Measurements from ENCODE around the gene PIGC.

The PIGC gene

GRCh38 chr1:172480431-172480830 lies 36.6 kb upstream of the PIGC start:
- Histone ChIP-seq H3K4me1 (ENCODE audit: control insufficient read depth in 1 of 2, insufficient read depth in 2 of 2, low read length in 2 of 2) (no peaks in the 10 kb centered on the region), H3K27ac (ENCODE audit: low read depth, low read length) (no peak overlapping the region), H3K4me3 (ENCODE audit: low read depth in 1 of 2, low read length in 2 of 2) (no peak overlapping the region), H3K27me3 (ENCODE audit: control insufficient read depth in 1 of 2, insufficient read depth in 2 of 2, low read length in 2 of 2) (no peaks in the 10 kb centered on the region), H3K9ac (ENCODE audit: low read depth in 1 of 2, low read length in 2 of 2) (no peak overlapping the region), H3K36me3 (ENCODE audit: control insufficient read depth in 1 of 2, insufficient read depth in 2 of 2, low read length in 2 of 2) (no peaks in the 10 kb centered on the region), H3K9me3 (ENCODE audit: control insufficient read depth in 1 of 2, low read length in 2 of 2) (no peaks in the 10 kb centered on the region)

DNA sequence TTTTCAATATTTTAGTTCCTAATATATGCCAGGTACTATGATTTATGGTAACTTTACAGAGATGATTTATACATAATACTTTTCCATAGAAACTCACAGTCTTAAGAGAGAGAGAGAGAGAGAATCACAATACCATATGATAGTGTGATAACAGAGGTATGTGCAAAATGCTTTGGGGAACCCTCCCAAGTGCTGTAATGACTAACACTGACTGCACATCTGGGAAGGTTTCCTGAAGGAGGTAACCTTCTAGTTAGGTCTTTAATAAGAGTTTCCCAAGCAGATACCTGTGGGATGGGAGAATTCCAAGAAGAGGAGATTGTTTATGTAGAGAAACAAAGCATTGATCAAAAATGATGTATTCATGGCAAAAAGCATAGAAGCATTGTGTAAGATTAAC lies 34.6 kb upstream of the PIGC start:
- H3K4me3 ChIP-seq (ENCODE audit: low read depth in 1 of 2, low read length in 2 of 2), result no peak overlapping the region
- H3K27ac ChIP-seq (ENCODE audit: low read depth, low read length), result no peak overlapping the region
- no peaks in the 10 kb centered on the region for H3K27me3 ChIP-seq (ENCODE audit: control insufficient read depth in 1 of 2, insufficient read depth in 2 of 2, low read length in 2 of 2)
- no peaks in the 10 kb centered on the region for H3K4me1 ChIP-seq (ENCODE audit: control insufficient read depth in 1 of 2, insufficient read depth in 2 of 2, low read length in 2 of 2)
- H3K9ac ChIP-seq (ENCODE audit: low read depth in 1 of 2, low read length in 2 of 2), result no peak overlapping the region
- H3K36me3 ChIP-seq (ENCODE audit: control insufficient read depth in 1 of 2, insufficient read depth in 2 of 2, low read length in 2 of 2), result no peaks in the 10 kb centered on the region
- no peaks in the 10 kb centered on the region for H3K9me3 ChIP-seq (ENCODE audit: control insufficient read depth in 1 of 2, low read length in 2 of 2)

DNA sequence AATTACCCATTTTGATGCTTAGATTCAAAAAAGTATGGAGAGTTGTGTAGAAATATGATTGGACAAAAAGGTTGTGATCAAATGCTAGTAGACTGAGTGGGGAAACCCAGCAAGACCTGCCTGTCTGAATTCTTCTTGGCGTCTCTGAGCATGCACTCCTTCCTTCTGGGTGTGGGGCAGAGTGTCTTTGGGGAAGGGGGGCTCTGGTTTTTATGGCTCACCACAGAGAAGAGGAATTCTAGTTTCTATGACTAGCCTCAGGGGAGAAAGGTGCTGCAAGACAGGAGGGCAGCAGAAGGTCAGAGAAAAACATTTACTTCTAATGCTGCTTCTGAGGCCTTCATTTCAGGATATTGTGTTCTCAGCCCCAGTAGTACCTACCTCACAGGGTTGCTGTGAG lies 33.9 kb upstream of the PIGC start:
- no peak overlapping the region for H3K9ac ChIP-seq (ENCODE audit: low read depth in 1 of 2, low read length in 2 of 2)
- H3K9me3 ChIP-seq (ENCODE audit: control insufficient read depth in 1 of 2, low read length in 2 of 2), result no peaks in the 10 kb centered on the region
- no peaks in the 10 kb centered on the region for H3K4me1 ChIP-seq (ENCODE audit: control insufficient read depth in 1 of 2, insufficient read depth in 2 of 2, low read length in 2 of 2)
- no peaks in the 10 kb centered on the region for H3K27me3 ChIP-seq (ENCODE audit: control insufficient read depth in 1 of 2, insufficient read depth in 2 of 2, low read length in 2 of 2)
- no peak overlapping the region for H3K4me3 ChIP-seq (ENCODE audit: low read depth in 1 of 2, low read length in 2 of 2)
- H3K36me3 ChIP-seq (ENCODE audit: control insufficient read depth in 1 of 2, insufficient read depth in 2 of 2, low read length in 2 of 2), result no peaks in the 10 kb centered on the region
- H3K27ac ChIP-seq (ENCODE audit: low read depth, low read length), result no peak overlapping the region

DNA sequence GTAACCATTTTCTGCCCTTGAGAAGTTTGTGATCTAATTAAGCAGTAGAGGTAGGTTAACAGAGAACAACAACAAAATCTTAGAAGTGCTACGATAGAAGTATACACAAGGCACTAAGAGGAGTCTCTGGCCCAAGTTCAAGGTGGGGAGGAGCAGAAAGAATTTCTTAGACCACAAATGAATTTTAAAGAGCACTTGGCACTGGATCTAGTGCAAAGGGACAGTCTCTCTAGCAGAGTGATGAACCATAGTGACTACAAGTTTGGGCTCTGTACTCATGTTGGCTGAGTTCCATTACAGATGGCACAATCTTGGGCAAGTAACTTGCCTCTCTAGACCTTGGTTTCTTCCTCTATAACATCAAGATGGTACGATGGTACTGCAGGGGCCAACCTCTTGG lies 33.3 kb upstream of the PIGC start:
- no peak overlapping the region for H3K27ac ChIP-seq (ENCODE audit: low read depth, low read length)
- no peaks in the 10 kb centered on the region for H3K27me3 ChIP-seq (ENCODE audit: control insufficient read depth in 1 of 2, insufficient read depth in 2 of 2, low read length in 2 of 2)
- H3K9me3 ChIP-seq (ENCODE audit: control insufficient read depth in 1 of 2, low read length in 2 of 2), result no peaks in the 10 kb centered on the region

GRCh38 chr1:172476218-172476811 lies 32.4 kb upstream of the PIGC start:
- no peak overlapping the region for H3K27ac ChIP-seq (ENCODE audit: low read depth, low read length)
- no peaks in the 10 kb centered on the region for H3K9me3 ChIP-seq (ENCODE audit: control insufficient read depth in 1 of 2, low read length in 2 of 2)
- no peak overlapping the region for H3K4me3 ChIP-seq (ENCODE audit: low read depth in 1 of 2, low read length in 2 of 2)
- no peaks in the 10 kb centered on the region for H3K36me3 ChIP-seq (ENCODE audit: control insufficient read depth in 1 of 2, insufficient read depth in 2 of 2, low read length in 2 of 2)
- no peaks in the 10 kb centered on the region for H3K4me1 ChIP-seq (ENCODE audit: control insufficient read depth in 1 of 2, insufficient read depth in 2 of 2, low read length in 2 of 2)
- H3K9ac ChIP-seq (ENCODE audit: low read depth in 1 of 2, low read length in 2 of 2), result no peak overlapping the region
- H3K27me3 ChIP-seq (ENCODE audit: control insufficient read depth in 1 of 2, insufficient read depth in 2 of 2, low read length in 2 of 2), result no peaks in the 10 kb centered on the region

More for the DNA sequence above, 33.3 kb upstream of the PIGC start:
- H3K9ac ChIP-seq (ENCODE audit: low read depth in 1 of 2, low read length in 2 of 2), result no peak overlapping the region
- no peaks in the 10 kb centered on the region for H3K36me3 ChIP-seq (ENCODE audit: control insufficient read depth in 1 of 2, insufficient read depth in 2 of 2, low read length in 2 of 2)
- no peaks in the 10 kb centered on the region for H3K4me1 ChIP-seq (ENCODE audit: control insufficient read depth in 1 of 2, insufficient read depth in 2 of 2, low read length in 2 of 2)
- no peak overlapping the region for H3K4me3 ChIP-seq (ENCODE audit: low read depth in 1 of 2, low read length in 2 of 2)

GRCh38 chr1:172473842-172474241 lies 30.0 kb upstream of the PIGC start:
- no peaks in the 10 kb centered on the region for H3K4me1 ChIP-seq (ENCODE audit: control insufficient read depth in 1 of 2, insufficient read depth in 2 of 2, low read length in 2 of 2)
- no peak overlapping the region for H3K4me3 ChIP-seq (ENCODE audit: low read depth in 1 of 2, low read length in 2 of 2)
- H3K9ac ChIP-seq (ENCODE audit: low read depth in 1 of 2, low read length in 2 of 2), result no peak overlapping the region
- H3K9me3 ChIP-seq (ENCODE audit: control insufficient read depth in 1 of 2, low read length in 2 of 2), result no peaks in the 10 kb centered on the region
- no peak overlapping the region for H3K27ac ChIP-seq (ENCODE audit: low read depth, low read length)
- no peaks in the 10 kb centered on the region for H3K27me3 ChIP-seq (ENCODE audit: control insufficient read depth in 1 of 2, insufficient read depth in 2 of 2, low read length in 2 of 2)
- H3K36me3 ChIP-seq (ENCODE audit: control insufficient read depth in 1 of 2, insufficient read depth in 2 of 2, low read length in 2 of 2), result no peaks in the 10 kb centered on the region

DNA sequence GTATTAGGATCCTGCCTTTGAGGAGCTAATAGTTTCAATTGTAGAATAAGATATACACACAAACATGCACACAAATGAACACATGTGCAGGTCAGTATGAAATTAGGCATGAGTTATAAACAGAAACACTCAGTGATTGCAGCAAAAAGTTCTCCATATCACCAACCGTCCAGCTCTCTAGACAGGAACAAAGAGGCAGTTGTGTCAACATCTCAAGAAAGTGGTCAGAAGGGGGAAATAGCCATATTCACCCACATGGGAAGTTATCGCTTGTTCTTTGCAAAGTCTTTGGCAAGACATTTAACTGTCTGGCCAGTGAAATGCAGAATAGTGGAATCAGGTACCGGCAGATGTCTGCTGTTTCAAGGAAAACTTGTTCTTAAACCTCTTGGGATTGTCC lies 29.4 kb upstream of the PIGC start:
- H3K9ac ChIP-seq (ENCODE audit: low read depth in 1 of 2, low read length in 2 of 2), result no peak overlapping the region
- no peak overlapping the region for H3K27ac ChIP-seq (ENCODE audit: low read depth, low read length)
- H3K9me3 ChIP-seq (ENCODE audit: control insufficient read depth in 1 of 2, low read length in 2 of 2), result no peaks in the 10 kb centered on the region
- H3K4me3 ChIP-seq (ENCODE audit: low read depth in 1 of 2, low read length in 2 of 2), result no peak overlapping the region
- no peaks in the 10 kb centered on the region for H3K36me3 ChIP-seq (ENCODE audit: control insufficient read depth in 1 of 2, insufficient read depth in 2 of 2, low read length in 2 of 2)
- no peaks in the 10 kb centered on the region for H3K27me3 ChIP-seq (ENCODE audit: control insufficient read depth in 1 of 2, insufficient read depth in 2 of 2, low read length in 2 of 2)
- no peaks in the 10 kb centered on the region for H3K4me1 ChIP-seq (ENCODE audit: control insufficient read depth in 1 of 2, insufficient read depth in 2 of 2, low read length in 2 of 2)

DNA sequence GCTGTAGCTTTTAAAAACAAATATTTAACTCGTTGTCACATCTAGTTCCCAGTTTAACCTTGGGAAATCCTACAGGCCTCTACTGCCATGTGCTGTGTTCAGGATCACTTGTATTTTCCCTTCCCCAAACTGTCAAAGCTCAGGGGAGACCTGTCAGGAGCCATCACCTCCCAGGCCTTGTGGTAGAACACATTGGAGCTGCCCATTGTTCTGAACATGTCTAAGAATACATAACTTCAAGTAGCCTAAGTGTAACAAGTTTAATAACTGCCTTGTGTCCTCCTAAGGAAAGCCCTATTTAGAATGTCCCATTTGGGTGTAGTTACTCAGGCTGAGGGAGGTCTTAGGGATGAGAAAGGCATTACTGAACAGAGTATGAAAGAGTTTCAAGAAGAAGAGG lies 28.6 kb upstream of the PIGC start:
- no peaks in the 10 kb centered on the region for H3K4me1 ChIP-seq (ENCODE audit: control insufficient read depth in 1 of 2, insufficient read depth in 2 of 2, low read length in 2 of 2)
- no peak overlapping the region for H3K4me3 ChIP-seq (ENCODE audit: low read depth in 1 of 2, low read length in 2 of 2)
- no peaks in the 10 kb centered on the region for H3K27me3 ChIP-seq (ENCODE audit: control insufficient read depth in 1 of 2, insufficient read depth in 2 of 2, low read length in 2 of 2)
- no peaks in the 10 kb centered on the region for H3K36me3 ChIP-seq (ENCODE audit: control insufficient read depth in 1 of 2, insufficient read depth in 2 of 2, low read length in 2 of 2)
- no peak overlapping the region for H3K27ac ChIP-seq (ENCODE audit: low read depth, low read length)
- H3K9me3 ChIP-seq (ENCODE audit: control insufficient read depth in 1 of 2, low read length in 2 of 2), result no peaks in the 10 kb centered on the region
- no peak overlapping the region for H3K9ac ChIP-seq (ENCODE audit: low read depth in 1 of 2, low read length in 2 of 2)

DNA sequence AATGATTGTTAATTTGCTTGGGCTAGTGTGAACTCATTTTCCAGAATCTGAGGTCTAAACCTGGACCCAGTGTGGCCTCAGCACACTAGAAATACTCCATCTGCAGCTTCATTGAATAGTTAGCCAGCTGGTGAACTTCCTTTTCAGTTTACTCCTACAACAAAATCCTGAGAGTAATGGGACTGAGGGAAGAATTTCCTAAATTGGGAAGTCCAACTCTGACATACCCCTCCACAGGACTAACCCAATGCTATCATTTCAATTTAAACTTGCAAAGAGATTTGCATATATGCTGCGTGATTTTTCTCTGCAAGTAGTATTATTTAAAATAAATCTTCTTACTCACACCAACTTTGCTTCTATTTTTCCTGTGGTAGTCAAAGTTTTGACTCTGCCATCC lies 27.8 kb upstream of the PIGC start:
- H3K4me3 ChIP-seq (ENCODE audit: low read depth in 1 of 2, low read length in 2 of 2), result no peak overlapping the region
- no peaks in the 10 kb centered on the region for H3K36me3 ChIP-seq (ENCODE audit: control insufficient read depth in 1 of 2, insufficient read depth in 2 of 2, low read length in 2 of 2)
- no peaks in the 10 kb centered on the region for H3K27me3 ChIP-seq (ENCODE audit: control insufficient read depth in 1 of 2, insufficient read depth in 2 of 2, low read length in 2 of 2)
- no peaks in the 10 kb centered on the region for H3K9me3 ChIP-seq (ENCODE audit: control insufficient read depth in 1 of 2, low read length in 2 of 2)
- no peak overlapping the region for H3K9ac ChIP-seq (ENCODE audit: low read depth in 1 of 2, low read length in 2 of 2)
- H3K4me1 ChIP-seq (ENCODE audit: control insufficient read depth in 1 of 2, insufficient read depth in 2 of 2, low read length in 2 of 2), result no peaks in the 10 kb centered on the region
- H3K27ac ChIP-seq (ENCODE audit: low read depth, low read length), result no peak overlapping the region

DNA sequence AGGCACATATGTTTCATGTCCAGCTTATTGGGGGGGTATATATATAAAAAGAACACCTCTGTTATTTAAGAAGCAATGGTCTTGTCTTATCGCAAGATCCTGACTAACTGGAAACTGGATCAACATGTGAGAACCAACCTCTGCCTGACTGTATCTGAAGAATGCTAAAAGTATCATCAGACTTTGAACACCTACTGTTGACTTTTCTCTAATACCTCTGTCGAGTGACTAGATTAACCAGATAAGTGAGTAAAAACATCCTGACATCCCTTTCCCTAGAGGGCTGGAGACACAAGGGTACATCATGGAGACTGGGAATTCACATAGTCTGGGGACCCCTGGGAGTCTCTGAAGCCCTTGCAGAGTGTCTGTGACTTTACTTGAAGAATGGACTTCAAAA lies 26.3 kb upstream of the PIGC start:
- H3K36me3 ChIP-seq (ENCODE audit: control insufficient read depth in 1 of 2, insufficient read depth in 2 of 2, low read length in 2 of 2), result no peaks in the 10 kb centered on the region
- no peak overlapping the region for H3K9ac ChIP-seq (ENCODE audit: low read depth in 1 of 2, low read length in 2 of 2)
- no peaks in the 10 kb centered on the region for H3K9me3 ChIP-seq (ENCODE audit: control insufficient read depth in 1 of 2, low read length in 2 of 2)
- no peak overlapping the region for H3K27ac ChIP-seq (ENCODE audit: low read depth, low read length)
- no peak overlapping the region for H3K4me3 ChIP-seq (ENCODE audit: low read depth in 1 of 2, low read length in 2 of 2)
- no peaks in the 10 kb centered on the region for H3K27me3 ChIP-seq (ENCODE audit: control insufficient read depth in 1 of 2, insufficient read depth in 2 of 2, low read length in 2 of 2)
- no peaks in the 10 kb centered on the region for H3K4me1 ChIP-seq (ENCODE audit: control insufficient read depth in 1 of 2, insufficient read depth in 2 of 2, low read length in 2 of 2)

- Histone ChIP-seq H3K36me3 (ENCODE audit: control insufficient read depth in 1 of 2, insufficient read depth in 2 of 2, low read length in 2 of 2) (no peaks in the 10 kb centered on the region), H3K4me1 (ENCODE audit: control insufficient read depth in 1 of 2, insufficient read depth in 2 of 2, low read length in 2 of 2) (no peaks in the 10 kb centered on the region), H3K27me3 (ENCODE audit: control insufficient read depth in 1 of 2, insufficient read depth in 2 of 2, low read length in 2 of 2) (no peaks in the 10 kb centered on the region), H3K9me3 (ENCODE audit: control insufficient read depth in 1 of 2, low read length in 2 of 2) (no peaks in the 10 kb centered on the region), H3K4me3 (ENCODE audit: low read depth in 1 of 2, low read length in 2 of 2) (no peak overlapping the region), H3K9ac (ENCODE audit: low read depth in 1 of 2, low read length in 2 of 2) (no peak overlapping the region), H3K27ac (ENCODE audit: low read depth, low read length) (no peak overlapping the region)
Observed at GRCh38 chr1:172469717-172470116, 25.8 kb upstream of the PIGC start.

Data from duodenal mucosa (tissue), 2 donors.